Erythroblast (primary cell): Measurements from ENCODE around the gene POU2F1.

Experiments used
- GATA1 ChIP-seq: IDR thresholded peaks from 2 replicates; pipeline ENCODE4 v1.6.1; 2011; ENCODE audit warnings: low read depth, mild to moderate bottlenecking, control low read depth, low read length, moderate library complexity
- POLR2A ChIP-seq: IDR thresholded peaks from 2 replicates; pipeline ENCODE4 v1.6.1; 2011; ENCODE audit warnings: mild to moderate bottlenecking, low read length

GRCh38 chr1:167304165-167304564 lies 83.5 kb downstream of the POU2F1 start:
- TF ChIP-seq POLR2A (no peak), GATA1 (no peak)
